Measurements from ENCODE around the gene MAPK10.

The MAPK10 gene

DNA sequence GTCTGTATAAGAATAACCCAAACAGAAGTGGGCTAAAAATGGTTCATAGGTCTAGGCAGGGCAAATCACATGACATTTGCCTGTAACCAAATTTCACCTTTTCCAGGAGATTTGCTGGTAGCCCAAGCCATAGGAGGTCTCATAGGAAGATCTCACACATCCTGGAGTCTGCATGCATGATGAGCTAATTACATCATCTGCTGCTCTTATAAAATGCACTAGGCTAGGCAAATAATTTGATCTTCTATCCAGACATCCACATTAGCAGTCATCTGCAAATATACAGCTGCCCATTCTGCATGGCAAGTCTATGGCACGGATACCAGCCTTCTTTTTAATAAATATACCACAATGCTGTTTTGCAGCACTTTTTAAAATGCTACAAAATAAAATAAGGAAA lies 87.2 kb downstream of the MAPK10 start:
- DNase-seq: no peak

DNA sequence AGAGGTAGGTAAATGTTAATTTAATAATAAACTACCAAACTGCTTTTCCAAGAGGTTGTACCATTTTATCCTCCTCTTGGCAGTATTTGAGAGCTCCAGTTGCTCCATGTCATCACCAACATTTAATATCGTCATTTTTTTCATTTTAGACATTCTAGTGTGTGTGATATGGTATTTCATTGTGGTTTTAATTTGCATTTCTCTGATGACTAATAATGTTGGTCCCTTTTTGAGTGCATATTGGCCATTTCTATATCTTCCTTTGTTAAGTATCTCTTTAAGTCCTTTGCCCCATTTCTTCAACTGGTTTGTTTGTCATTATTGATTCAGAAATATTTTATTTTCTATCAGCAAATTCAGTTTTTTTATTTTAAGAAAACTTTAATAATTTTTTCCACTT lies 88.8 kb downstream of the MAPK10 start:
- DNase-seq: no peak

- DNase-seq: no peak
Observed at GRCh38 chr4:86269354-86269753, 90.5 kb downstream of the MAPK10 start.

DNA sequence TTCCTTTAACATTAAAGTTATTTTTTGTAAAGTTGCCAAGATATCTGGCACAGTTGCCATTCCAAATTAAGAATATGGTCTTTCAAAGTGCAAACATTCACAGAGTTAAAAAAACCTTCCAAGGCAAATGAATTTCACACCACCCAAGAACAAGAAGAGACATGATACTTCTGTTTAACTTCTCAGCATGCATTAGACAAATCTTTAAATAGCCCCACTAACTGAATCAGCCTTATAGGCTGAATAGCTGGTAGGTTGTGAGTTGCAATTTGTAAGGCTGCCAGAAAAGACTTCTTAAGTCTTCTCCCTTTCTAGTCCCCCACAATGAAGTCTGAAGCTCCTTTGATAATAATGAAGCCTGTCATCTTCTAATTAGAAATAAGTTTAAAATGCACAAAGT lies 95.6 kb downstream of the MAPK10 start:
- no peak for DNase-seq

DNA sequence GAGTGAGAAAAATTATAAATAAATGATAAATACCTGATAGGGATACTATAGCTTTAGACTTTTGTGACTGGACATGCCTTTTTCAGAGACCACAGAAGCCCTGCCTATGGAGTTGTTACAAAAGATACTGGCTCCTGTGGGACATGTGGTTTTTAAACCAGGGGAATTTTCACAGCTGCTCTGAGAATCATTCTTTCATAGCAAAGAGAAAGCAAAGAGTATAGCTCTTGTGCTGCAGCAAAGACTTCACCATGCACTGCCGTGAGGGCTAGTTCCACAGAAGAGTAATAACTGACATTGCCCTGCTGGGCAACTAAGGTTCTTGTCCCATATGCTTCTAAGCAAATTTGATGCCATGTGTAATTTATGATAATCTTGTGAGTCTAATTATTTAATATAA lies 98.2 kb downstream of the MAPK10 start:
- DNase-seq: no peak

GRCh38 chr4:86256086-86256485 lies 103.8 kb downstream of the MAPK10 start:
- no peak for DNase-seq

- DNase-seq: no peak
Observed at GRCh38 chr4:86250619-86251018, 109.2 kb downstream of the MAPK10 start.

DNA sequence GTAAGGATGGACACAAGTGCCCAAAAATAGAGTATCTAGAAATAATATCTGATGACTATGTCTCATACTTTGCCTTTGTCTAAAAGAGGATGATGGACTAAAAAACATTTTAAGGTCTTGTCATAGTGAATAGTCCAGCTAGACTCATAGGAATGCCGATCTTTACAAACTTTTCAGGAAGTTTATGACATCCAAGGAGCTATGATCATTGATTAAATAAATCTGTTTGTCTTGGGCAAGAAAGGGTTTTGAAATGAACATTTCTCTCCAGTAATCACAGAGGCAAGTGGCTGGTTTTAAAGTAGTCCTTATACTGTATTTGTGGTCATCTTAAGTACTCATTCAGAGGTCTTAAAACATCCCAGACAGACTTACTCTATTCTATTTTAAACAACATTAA lies 109.8 kb downstream of the MAPK10 start:
- DNase-seq: no peak

GRCh38 chr4:86249074-86249473 lies 110.8 kb downstream of the MAPK10 start:
- no peak for DNase-seq

GRCh38 chr4:86247906-86248305 lies 111.9 kb downstream of the MAPK10 start:
- no peak for DNase-seq

GRCh38 chr4:86247320-86247719 lies 112.5 kb downstream of the MAPK10 start:
- DNase-seq: no peak

- DNase-seq: no peak
Observed at GRCh38 chr4:86243750-86244149, 116.1 kb downstream of the MAPK10 start.

- no peak for DNase-seq
Observed at GRCh38 chr4:86242677-86243076, 117.2 kb downstream of the MAPK10 start.

DNA sequence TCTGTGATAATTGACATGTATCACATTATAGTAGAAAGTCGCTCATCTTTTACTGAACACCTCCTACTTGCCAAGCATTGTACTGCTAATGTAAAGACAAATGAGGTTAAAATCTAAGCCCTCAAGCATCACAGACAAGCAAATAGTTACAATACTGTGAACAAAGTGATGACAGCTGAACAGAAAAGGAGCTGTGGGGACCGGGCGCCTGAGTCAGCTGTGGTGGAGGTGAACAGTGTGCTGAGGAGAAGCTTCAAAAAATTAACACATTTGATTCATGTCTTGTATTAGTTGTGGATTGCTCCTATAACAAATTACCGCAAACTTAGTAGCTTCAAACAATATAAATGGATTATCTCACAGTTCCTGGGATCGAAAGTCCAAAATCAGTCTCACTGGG lies 124.3 kb downstream of the MAPK10 start:
- no peak for DNase-seq

DNA sequence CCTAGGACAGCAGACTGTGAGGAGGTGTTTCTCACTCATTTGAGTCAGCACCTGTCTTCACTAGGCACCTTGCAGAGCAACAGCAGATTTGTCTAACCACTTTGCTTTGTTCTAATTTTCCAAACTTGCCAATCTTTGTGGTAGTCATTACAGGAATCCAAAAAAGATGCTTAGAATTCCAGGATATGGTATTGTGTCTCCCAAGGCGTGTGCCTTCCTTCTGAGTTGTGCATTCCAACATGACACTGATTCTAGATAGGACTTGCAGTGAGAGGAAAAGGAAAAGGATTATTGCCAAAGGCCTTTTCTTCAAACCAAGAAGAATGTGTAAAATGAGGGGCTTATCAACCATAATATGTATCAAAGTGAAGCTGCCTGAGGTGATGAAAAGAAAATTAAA lies 126.2 kb downstream of the MAPK10 start:
- no peak for DNase-seq

DNA sequence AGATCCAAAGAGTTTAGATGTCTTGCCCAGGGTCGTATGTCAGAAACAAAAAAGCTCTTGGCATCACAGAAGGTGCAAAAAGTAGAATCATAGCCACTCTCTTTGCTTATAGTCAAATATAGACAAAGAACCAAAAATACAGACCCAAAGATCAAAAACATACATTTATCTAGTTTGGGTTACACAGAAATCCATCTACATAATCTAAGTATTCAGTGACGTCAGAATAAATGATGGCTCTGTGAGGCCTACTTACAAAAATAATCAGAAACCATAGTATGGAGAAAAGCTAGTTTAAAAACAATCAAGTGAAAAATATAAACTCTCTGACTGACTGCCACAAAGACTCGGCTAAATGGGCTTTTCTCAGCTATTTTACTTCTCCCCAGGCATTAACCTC lies 126.8 kb downstream of the MAPK10 start:
- no peak for DNase-seq

DNA sequence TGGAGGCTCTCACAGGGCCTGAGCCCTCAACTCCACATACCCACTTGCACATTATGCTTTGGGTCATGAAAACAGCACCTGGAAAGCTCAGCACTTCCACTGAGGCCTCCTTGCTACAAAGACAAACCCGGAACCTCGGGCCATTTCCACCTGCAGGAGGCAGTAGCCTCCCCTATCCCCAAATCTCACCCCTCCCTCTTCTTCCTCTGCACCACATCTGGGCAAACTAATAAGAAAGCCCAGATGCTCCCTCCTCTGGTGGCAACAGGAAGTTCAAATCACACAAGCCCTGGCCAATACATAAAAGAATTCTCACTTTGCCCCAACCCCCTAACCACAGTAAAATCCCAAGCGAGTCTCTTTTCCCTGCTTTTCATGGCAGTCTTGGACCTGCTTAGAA lies 136.4 kb downstream of the MAPK10 start:
- DNase-seq: no peak

- no peak for DNase-seq
Observed at GRCh38 chr4:86221002-86221401, 138.9 kb downstream of the MAPK10 start.

DNA sequence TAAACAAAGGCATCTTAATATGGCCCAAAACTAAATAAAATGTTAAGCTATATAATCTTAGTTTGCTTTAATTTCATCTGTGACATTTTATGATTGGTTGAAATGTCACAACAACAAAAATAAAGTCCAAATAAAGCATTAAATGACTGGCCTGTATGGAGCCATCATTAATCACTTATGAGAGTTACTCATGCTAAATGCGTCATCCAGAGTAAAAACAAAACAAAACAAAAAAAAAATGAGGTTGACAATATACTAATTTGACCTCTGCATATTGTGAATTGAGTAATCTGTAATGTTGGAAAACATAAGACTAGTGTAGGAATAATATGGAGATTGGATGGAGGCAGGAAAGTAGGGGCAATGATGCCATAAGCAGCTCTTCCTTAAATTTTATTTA lies 139.7 kb downstream of the MAPK10 start:
- DNase-seq: no peak

- no peak for DNase-seq
Observed at GRCh38 chr4:86218746-86219473, 140.9 kb downstream of the MAPK10 start.

GRCh38 chr4:86203176-86203575 lies 156.7 kb downstream of the MAPK10 start:
- DNase-seq: no peak

- no peak for DNase-seq
Observed at GRCh38 chr4:86185659-86186058, 174.2 kb downstream of the MAPK10 start.

GRCh38 chr4:86184901-86185285 lies 175.0 kb downstream of the MAPK10 start:
- no peak for DNase-seq

DNA sequence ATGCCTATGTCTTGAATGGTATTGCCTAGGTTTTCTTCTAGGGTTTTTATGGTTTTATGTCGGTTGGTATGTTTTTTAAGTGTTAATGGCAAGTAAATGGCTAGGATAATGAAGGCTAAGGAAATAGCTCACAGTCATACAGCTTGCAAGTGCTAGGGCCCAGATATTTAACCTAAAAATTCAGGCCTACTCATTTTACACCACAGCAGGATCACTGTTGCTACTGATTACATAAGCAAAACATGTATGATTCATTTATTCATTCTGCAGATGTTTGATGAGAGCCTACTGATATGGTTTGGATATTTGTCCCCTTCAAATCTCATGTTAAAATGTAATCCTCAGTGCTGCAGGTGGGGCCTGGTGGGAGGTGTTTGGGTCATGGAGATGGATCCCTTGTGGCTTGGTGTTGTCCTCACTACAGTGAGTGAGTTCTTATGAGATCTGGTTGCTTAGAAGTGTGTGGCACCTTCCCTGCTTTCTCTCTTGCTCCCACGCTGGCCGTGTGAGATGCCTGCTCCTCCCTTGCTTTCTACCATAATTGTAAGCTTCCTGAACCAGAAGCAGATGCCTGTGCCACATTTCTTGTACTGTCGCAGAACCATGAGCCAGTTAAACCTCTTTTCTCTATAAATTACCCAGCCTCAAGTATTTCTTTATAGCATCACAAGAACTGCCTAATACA lies 175.5 kb downstream of the MAPK10 start:
- no peak for DNase-seq

GRCh38 chr4:86181585-86181984 lies 178.3 kb downstream of the MAPK10 start:
- DNase-seq: no peak

Measured in activated T-cell treated with anti-CD3 and anti-CD28 coated beads, Interleukin-2, amount 50 U/mL, for 48 hours (primary cell).